GM18502 (cell line): ENCODE measurements around the gene POLR3K.

Experiments
- ATAC-seq: cut with Tn5 transposase; IDR thresholded peaks from one replicate; pipeline ENCODE4 v1.9.1; 2021; ENCODE audit warnings: mild to moderate bottlenecking; ENCODE audit not compliant: unreplicated experiment, poor library complexity

The POLR3K gene

GRCh38 chr16:53346-54236 lies at the start of gene POLR3K, which contains the start of gene SNRNP25:
POLR3K (minus strand) TSS chr16:53608; CDS start chr16:53586, 22 bp downstream.
SNRNP25 (plus strand) TSS chr16:53828; CDS start chr16:54017, 189 bp downstream.
- peak; percentile 93 for ATAC-seq

GRCh38 chr16:102060-102855 lies 48.9 kb upstream of the POLR3K start:
- no peak for ATAC-seq

DNA sequence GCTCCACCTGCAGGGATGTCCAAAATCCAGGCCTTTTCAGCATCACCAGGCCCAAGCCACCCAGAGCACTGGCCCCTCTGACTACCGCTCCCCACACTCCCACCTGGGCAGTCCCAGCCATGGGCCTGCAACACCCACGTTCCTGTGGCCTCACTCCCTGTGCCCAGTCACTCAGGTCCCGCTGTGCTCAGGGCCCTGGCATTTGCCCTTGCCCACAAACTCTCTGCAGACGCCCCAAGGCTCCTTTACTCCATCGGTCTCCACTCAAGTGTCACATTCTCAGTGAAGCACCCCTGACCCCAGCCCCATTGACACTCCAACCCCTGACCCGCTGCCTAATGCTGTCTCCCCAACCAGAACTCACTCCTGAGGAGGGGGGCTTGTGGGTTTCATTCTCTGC lies 48.2 kb upstream of the POLR3K start:
- ATAC-seq, result no peak

DNA sequence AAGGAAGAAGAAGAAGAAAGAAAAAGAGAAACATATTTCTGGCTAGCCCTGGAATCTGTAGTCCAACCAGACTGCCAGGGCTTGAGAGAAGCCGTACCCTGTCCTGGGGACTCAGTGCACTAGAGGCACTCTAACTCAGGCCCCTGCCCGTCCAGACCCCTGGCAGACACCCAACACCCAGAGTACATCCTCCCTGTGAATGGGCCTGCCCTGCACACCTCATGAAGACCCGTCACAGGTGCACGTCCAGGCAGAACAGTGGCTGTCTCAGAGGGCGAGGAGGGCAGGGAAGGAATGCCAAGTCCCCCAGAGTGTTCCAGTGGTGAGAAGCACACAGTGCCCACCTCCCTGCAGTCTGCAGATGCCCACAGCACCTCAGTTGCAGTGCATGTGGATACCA lies 47.6 kb upstream of the POLR3K start:
- ATAC-seq, result no peak

GRCh38 chr16:97822-98221 lies 44.4 kb upstream of the POLR3K start:
- ATAC-seq, result no peak

DNA sequence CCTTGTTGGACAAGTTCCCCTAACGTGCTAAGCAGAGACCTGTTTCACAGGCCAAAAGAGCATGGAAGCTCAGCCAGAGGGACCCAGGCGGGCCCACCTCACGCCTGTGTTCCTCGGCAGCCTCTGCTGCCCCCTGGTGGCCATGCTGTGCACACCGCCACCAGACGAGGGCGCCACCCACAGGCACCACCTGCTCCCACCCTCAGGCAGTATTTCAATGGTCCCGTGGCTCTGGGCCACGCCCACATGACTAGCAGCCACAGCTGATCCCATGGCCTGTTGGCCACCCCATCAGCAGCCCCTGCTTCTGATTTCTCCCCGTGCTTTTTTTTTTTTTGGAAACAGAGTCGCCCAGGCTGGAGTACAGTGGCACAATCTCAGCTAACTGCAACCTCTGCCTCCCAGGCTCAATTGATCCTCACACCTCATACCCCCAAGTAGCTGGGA lies 43.5 kb upstream of the POLR3K start:
- ATAC-seq, result peak; percentile 79

DNA sequence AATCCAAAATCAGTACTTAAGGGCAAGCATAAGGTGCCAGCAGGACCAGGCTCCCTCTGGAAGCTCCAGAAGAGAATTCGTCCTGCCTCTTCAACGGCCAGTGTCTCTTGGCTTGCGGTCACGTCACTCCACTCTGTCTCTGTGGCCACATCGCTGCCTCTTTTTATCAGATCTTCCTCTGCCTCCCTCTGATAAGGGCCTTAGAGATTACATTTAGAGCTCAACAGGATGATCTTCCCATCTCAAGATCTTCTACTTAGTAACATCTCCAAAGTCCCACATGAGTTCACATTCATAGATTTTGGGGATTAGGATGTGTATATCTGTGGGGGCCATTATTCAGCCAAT lies 41.5 kb upstream of the POLR3K start:
- ATAC-seq, result no peak

DNA sequence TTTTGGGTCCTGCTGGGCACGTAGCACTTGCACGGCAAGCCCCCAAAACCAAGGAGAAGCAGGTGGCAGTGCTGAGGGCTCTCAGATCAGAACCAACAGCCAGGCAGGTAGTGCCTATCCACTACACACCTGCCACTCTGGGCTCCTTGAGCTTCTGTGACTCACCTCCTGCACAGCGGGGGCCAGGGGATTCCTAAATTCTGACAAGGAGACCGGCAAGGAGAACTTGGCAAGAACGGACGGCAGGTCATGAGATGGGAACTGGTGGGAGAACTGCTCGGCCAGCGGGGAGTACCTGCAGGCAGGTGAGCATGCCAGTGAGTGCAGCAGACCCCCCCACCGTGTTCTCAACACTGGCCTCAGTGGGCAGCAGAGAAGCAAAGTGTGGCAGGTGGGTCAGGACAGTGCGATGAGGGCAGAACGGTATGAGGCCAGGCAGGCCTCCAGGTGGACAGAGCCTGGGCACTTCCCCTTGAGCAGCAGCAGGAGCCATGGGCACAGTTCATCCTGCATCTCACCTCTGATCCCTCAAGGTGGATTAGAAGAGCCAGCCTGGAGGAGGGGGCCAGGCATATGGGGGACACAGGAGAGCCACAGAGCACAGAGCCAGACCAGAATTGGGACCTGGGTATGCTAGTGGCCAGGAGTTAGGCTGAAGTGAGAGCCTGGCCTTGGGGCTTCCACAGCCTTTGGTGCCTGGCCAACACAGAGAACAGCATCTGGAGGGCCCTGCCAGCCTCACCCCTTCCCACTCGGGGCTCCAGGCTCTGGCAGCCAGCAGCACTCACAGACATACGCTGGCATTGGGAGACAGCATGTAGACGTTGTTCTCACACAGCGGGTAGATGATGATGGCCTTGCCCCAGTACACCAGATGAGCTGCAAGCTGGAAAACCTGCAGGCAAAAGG lies 39.3 kb upstream of the POLR3K start:
- ATAC-seq, result no peak

- ATAC-seq, result no peak
Observed at GRCh38 chr16:91484-91883, 38.1 kb upstream of the POLR3K start.

GRCh38 chr16:89391-90302 lies 36.2 kb upstream of the POLR3K start:
- no peak for ATAC-seq

DNA sequence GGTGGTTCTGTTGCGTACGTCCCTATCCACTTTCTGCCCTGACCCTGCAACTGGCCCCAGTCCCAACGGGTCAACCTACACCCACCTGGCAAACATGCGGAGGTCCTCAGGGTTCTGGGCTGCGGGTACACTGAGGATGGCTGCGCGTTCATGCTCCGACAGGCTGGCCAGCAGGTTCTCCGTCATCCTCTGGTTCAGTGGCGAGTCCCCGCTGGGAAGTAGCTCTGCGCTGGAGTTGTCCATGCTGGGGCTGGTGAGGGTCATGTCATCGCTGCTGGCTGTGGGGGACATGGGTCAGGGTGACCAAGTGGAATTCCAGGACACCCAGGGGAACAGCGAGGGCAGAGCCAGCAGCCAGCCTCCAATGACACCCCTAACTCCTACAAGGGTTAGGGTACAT lies 35.2 kb upstream of the POLR3K start:
- ATAC-seq, result no peak

GRCh38 chr16:86483-86952 lies 33.1 kb upstream of the POLR3K start:
- no peak for ATAC-seq

DNA sequence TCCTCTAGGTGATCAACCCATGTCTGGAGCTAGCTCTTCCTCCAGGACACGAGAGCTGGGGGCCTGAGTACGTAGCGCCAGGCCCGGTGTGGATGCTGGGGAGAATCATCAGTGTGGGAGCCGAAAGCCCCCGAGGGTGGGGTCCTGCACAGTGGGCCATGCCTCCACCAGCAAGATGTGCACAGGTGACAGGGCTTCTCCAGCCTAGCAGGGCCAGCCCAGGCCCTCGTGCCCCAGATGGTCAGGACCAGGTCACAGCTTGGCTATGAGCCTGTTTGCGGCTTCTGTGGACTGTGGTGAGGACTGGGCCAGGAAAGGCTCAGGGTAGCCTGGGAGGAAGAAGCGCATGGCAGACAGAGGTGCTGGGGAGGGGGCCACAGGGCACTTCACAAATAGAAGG lies 32.5 kb upstream of the POLR3K start:
- ATAC-seq, result no peak

DNA sequence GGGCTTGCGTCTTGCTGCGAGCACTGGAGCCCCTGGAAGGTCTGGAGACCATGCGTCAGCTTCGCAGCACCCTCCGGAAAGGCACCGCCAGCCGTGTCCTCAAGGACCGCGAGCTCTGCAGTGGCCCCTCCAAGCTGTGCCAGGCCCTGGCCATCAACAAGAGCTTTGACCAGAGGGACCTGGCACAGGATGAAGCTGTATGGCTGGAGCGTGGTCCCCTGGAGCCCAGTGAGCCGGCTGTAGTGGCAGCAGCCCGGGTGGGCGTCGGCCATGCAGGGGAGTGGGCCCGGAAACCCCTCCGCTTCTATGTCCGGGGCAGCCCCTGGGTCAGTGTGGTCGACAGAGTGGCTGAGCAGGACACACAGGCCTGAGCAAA lies 32.0 kb upstream of the POLR3K start:
- ATAC-seq, result no peak

DNA sequence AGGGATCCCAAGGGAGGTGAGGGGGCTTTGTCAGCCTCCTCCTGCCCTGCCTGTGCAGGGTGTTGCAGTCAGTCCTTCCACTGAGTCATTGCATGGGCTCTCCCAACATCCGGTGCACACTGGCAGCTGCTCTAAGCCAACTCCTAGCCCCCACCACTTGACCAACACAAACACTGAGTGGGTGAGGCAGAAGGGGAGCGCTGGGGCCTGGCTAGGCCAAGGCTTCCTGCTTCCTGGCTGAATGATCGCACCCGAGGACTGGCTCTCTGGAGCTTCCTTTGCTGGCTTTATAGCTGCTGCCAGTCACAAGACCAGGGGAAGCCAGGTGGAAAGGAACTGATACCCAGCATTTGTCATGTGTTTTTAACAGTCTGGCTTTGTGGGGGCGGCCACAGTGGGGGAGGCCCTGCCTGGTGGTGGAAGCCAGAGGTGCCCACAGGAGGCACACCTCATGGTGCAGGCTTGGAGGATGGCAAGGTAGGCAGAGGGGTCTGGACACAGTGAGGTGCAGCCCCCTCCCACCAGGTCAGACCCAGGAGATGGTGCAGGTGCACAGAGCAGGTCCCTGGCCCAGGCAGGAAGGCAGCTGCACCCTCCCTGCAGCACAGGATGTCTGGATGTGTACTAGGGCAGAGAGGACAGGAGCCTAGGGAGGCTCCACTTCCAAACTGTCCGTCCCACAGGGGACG lies 31.5 kb upstream of the POLR3K start:
- ATAC-seq, result peak; percentile 72

- no peak for ATAC-seq
Observed at GRCh38 chr16:83781-84615, 30.6 kb upstream of the POLR3K start.

- ATAC-seq, result no peak
Observed at GRCh38 chr16:83060-83603, 29.7 kb upstream of the POLR3K start.
